ENCODE data around the gene SIL1. TPM values are rescaled to one million over a fixed set of nuclear protein-coding genes. Genes with fewer than 3 reads are reported as not detected.

SIL1 gene
- total RNA-seq, 4 donors from 2014 or later: 20.3 to 39.2 (median 29.1) TPM

- Histone ChIP-seq H3K4me1 (peaks cover 19 to 37% (median 22%) of the 10 kb centered on the region in 4 donors), H3K4me3 (no peak overlapping the region), H3K27ac (replicated peaks in 1 of 4) (no peak overlapping the region), H3K9me3 (no peaks in the 10 kb centered on the region), H3K36me3 (peaks cover 62 to 86% (median 76%) of the 10 kb centered on the region in 4 donors), H3K27me3 (no peaks in the 10 kb centered on the region)
- TF ChIP-seq POLR2A (IDR thresholded peaks at IDR 0.05; ENCODE audit: low read depth) (no peak), EP300 (IDR thresholded peaks at IDR 0.05) (no peak), POLR2AphosphoS5 (IDR thresholded peaks at IDR 0.05) (no peak)
- TF ChIP-seq, protein P1, sequence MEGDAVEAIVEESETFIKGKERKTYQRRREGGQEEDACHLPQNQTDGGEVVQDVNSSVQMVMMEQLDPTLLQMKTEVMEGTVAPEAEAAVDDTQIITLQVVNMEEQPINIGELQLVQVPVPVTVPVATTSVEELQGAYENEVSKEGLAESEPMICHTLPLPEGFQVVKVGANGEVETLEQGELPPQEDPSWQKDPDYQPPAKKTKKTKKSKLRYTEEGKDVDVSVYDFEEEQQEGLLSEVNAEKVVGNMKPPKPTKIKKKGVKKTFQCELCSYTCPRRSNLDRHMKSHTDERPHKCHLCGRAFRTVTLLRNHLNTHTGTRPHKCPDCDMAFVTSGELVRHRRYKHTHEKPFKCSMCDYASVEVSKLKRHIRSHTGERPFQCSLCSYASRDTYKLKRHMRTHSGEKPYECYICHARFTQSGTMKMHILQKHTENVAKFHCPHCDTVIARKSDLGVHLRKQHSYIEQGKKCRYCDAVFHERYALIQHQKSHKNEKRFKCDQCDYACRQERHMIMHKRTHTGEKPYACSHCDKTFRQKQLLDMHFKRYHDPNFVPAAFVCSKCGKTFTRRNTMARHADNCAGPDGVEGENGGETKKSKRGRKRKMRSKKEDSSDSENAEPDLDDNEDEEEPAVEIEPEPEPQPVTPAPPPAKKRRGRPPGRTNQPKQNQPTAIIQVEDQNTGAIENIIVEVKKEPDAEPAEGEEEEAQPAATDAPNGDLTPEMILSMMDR (IDR thresholded peaks at IDR 0.05): no peak
- WGBS: 83% methylated on average over 11 of the region's 20 CpGs
- no peak for DNase-seq (ENCODE audit: extremely low spot score)
- intact Hi-C loops (cut with DNase I): no loop called here
These were observed 265.9 kb downstream of the SIL1 start for GRCh38 chr5:138932171-138932810.

GRCh38 chr5:138930371-138931097 is 267.6 kb downstream of the SIL1 start:
- Histone ChIP-seq H3K27ac (replicated peaks in 1 of 4) (no peak overlapping the region), H3K27me3 (no peaks in the 10 kb centered on the region), H3K9me3 (no peaks in the 10 kb centered on the region), H3K4me1 (peaks cover 17 to 25% (median 20%) of the 10 kb centered on the region in 4 donors), H3K36me3 (peaks cover 73 to 94% (median 89%) of the 10 kb centered on the region in 4 donors), H3K4me3 (no peak overlapping the region)
- intact Hi-C loops (cut with DNase I): no loop called here
- 80% methylated on average over 6 of the region's 10 CpGs for WGBS
- TF ChIP-seq POLR2A (IDR thresholded peaks at IDR 0.05; ENCODE audit: low read depth) (no peak), POLR2AphosphoS5 (IDR thresholded peaks at IDR 0.05) (no peak), EP300 (IDR thresholded peaks at IDR 0.05) (no peak)
- TF ChIP-seq, protein P1 (IDR thresholded peaks at IDR 0.05): no peak
- DNase-seq (ENCODE audit: extremely low spot score): no peak

DNA sequence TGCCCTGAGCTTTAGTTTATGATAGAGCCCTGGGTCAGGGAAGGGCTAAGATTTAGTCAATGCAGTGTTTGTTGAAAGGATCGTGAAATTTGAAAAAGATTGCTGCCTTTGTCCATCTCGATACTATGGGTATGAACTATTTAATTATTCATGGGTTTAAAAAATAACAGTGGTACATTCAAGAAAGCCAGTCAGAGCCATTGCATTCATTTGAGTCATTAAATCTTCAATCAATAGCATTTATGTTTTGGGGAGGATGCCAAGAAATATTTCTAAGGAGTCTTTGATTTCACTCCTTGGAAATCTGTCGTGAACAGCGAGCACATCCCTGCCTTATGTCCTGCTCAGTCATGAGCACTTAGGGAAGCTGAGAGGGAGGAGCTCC is 268.6 kb downstream of the SIL1 start:
- Histone ChIP-seq H3K9me3 (no peaks in the 10 kb centered on the region), H3K36me3 (peaks cover 77 to 94% (median 90%) of the 10 kb centered on the region in 4 donors), H3K27me3 (no peaks in the 10 kb centered on the region), H3K27ac (replicated peaks in 1 of 4) (peak overlapping the region in 3 of 4 donors; percentile 5 to 26 (median 18)), H3K4me1 (peaks cover 17 to 25% (median 20%) of the 10 kb centered on the region in 4 donors), H3K4me3 (no peak overlapping the region)
- TF ChIP-seq POLR2A (IDR thresholded peaks at IDR 0.05; ENCODE audit: low read depth) (no peak), EP300 (IDR thresholded peaks at IDR 0.05) (no peak), POLR2AphosphoS5 (IDR thresholded peaks at IDR 0.05) (no peak)
- TF ChIP-seq, protein P1 (IDR thresholded peaks at IDR 0.05): no peak
- no peak for DNase-seq (ENCODE audit: extremely low spot score)
- intact Hi-C loops (cut with DNase I): no loop called here
- 91% methylated on average over 4 of the region's 4 CpGs for WGBS

DNA sequence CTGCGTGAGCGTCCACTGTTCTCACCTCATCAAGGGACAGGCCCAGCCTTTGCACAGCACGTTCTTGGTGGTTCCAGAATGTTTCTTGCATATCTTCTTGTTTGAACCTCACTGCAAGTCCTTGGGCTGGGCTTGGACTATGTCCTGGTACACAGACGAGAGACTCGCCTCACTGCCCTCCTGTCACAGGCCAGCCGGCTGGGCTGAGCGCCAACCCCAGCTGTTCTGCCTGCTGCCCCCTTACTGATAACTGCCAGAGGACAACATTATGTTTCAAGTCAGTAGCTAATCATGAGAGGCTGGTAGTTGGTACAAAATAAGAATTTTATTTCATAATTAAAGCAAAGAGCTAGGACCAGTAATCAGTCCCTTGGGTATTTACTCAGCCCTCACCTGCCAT is 270.2 kb downstream of the SIL1 start:
- Histone ChIP-seq H3K27me3 (no peaks in the 10 kb centered on the region), H3K4me3 (no peak overlapping the region), H3K9me3 (no peaks in the 10 kb centered on the region), H3K4me1 (peaks cover 17 to 31% (median 24%) of the 10 kb centered on the region in 4 donors), H3K27ac (replicated peaks in 1 of 4) (no peak overlapping the region), H3K36me3 (peaks cover 66 to 83% (median 80%) of the 10 kb centered on the region in 4 donors)
- DNase-seq (ENCODE audit: extremely low spot score): no peak
- WGBS: 54% methylated on average over 7 of the region's 7 CpGs
- TF ChIP-seq POLR2AphosphoS5 (IDR thresholded peaks at IDR 0.05) (no peak), POLR2A (IDR thresholded peaks at IDR 0.05; ENCODE audit: low read depth) (no peak), EP300 (IDR thresholded peaks at IDR 0.05) (no peak)
- TF ChIP-seq, protein P1 (IDR thresholded peaks at IDR 0.05): no peak
- intact Hi-C loops (cut with DNase I): no loop called here

Data from esophagus muscularis mucosa (tissue), 4 donors.